PC-3 (cell line): ENCODE measurements around the gene HOXA10. TPM values are rescaled to one million over a fixed set of nuclear protein-coding genes. Genes with fewer than 3 reads are reported as not detected.

ENCODE experiments used
- ATAC-seq: fragments of 200-7000 bp; cut with Tn5 transposase; 2 replicates; pipeline ENCODE4 v1.9.1; 2020; ENCODE audit warnings: mild to moderate bottlenecking, moderate library complexity
- BruUV-seq: library from RNA; stranded (reverse); fragments of 400-500 nt; replicated peaks from 2 replicates; lab custom pipeline; 2021; lab: Mats Ljungman, UMichigan
- CTCF ChIA-PET: fragments of 300-600 bp; sonication (Branson Sonifier 250); formaldehyde crosslinking; loops from one replicate; lab custom pipeline; 2022; ENCODE audit warnings: antibody characterized with exemption; lab: Charles Lee
- POLR2A ChIA-PET: fragments of 300-600 bp; sonication (Branson Sonifier 250); formaldehyde crosslinking; loops from one replicate; lab custom pipeline; 2022; ENCODE audit warnings: antibody characterized with exemption; ENCODE audit not compliant: unreplicated experiment; lab: Charles Lee
- DNase-seq: peaks from one replicate; pipeline ENCODE4 v3.0.0-alpha.2; 2015
- H2AFZ ChIP-seq: fragments of 300-600 bp; sonication (generic); 2 replicates; pipeline ENCODE4 v1.6.0; 2016; ENCODE audit warnings: antibody characterized with exemption, low read length
- H3F3A ChIP-seq: fragments of 300-600 bp; sonication (generic); one replicate; pipeline ENCODE4 v1.6.0; 2017; ENCODE audit warnings: antibody characterized with exemption, low read length, control low read depth, mild to moderate bottlenecking; ENCODE audit not compliant: unreplicated experiment
- H3K27ac ChIP-seq: fragments of 300-600 bp; sonication (generic); 2 replicates; pipeline ENCODE4 v1.5.1; 2016; ENCODE audit warnings: mild to moderate bottlenecking, low read length
- H3K27me3 ChIP-seq: fragments of 300-600 bp; sonication (generic); 2 replicates; pipeline ENCODE4 v1.6.1; 2016; ENCODE audit warnings: low read length, mixed read lengths
- H3K36me3 ChIP-seq: fragments of 300-600 bp; sonication (generic); 2 replicates; pipeline ENCODE4 v1.6.1; 2016; ENCODE audit warnings: low read depth, mixed run types, low read length, mixed read lengths
- H3K4me1 ChIP-seq: fragments of 300-600 bp; sonication (generic); 2 replicates; pipeline ENCODE4 v1.5.1; 2016; ENCODE audit warnings: low read length; ENCODE audit not compliant: insufficient read depth
- H3K4me2 ChIP-seq: fragments of 300-600 bp; sonication (generic); 2 replicates; pipeline ENCODE4 v1.6.0; 2016; ENCODE audit warnings: low read length
- H3K4me3 ChIP-seq: fragments of 300-600 bp; sonication (generic); 2 replicates; pipeline ENCODE4 v1.5.1; 2016; ENCODE audit warnings: mild to moderate bottlenecking, low read length, mixed read lengths
- H3K79me2 ChIP-seq: fragments of 300-600 bp; sonication (generic); 2 replicates; pipeline ENCODE4 v1.6.1; 2017; ENCODE audit warnings: low read length, mixed read lengths
- H3K9ac ChIP-seq: fragments of 300-600 bp; sonication (generic); 2 replicates; pipeline ENCODE4 v1.6.0; 2016; ENCODE audit warnings: mild to moderate bottlenecking, low read length
- H3K9me2 ChIP-seq: fragments of 300-600 bp; sonication (generic); replicated peaks from 2 replicates; pipeline ENCODE4 v1.6.1; 2016; ENCODE audit warnings: mixed run types, low read length, mixed read lengths
- H3K9me3 ChIP-seq: fragments of 300-600 bp; sonication (generic); 2 replicates; pipeline ENCODE4 v1.6.1; 2016; ENCODE audit warnings: low read length, mixed read lengths
- H4K20me1 ChIP-seq: fragments of 300-600 bp; sonication (generic); 2 replicates; pipeline ENCODE4 v1.6.1; 2016; ENCODE audit warnings: low read length, mixed read lengths
- CTCF ChIP-seq: fragments of 300-600 bp; sonication (generic); conservative IDR thresholded peaks from 2 replicates; pipeline ENCODE4 v1.5.1; 2017; ENCODE audit warnings: antibody characterized with exemption, low read depth, mild to moderate bottlenecking, low read length
- EZH2 ChIP-seq: fragments of 300-600 bp; sonication (generic); IDR thresholded peaks from one replicate; pipeline ENCODE4 v1.6.1; 2017; ENCODE audit warnings: antibody characterized with exemption, mild to moderate bottlenecking, low read length; ENCODE audit not compliant: unreplicated experiment
- EZH2phosphoT487 ChIP-seq: fragments of 300-600 bp; sonication (generic); IDR thresholded peaks from 2 replicates; pipeline ENCODE4 v1.6.1; 2018; ENCODE audit warnings: mild to moderate bottlenecking, antibody characterized with exemption, low read length, borderline replicate concordance
- intact Hi-C: fragments of 100-400 bp; cut with micrococcal nuclease; formaldehyde crosslinking; loops from 2 replicates; pipeline ENCODE4 v1.9.0; 2023
- total RNA-seq: library from RNA; depleted of rRNA; stranded (reverse); fragments of >200 nt; gene quantifications from 2 replicates; pipeline ENCODE4 v1.2.3, GENCODE V29; 2014

The HOXA10 gene
- total RNA-seq, 1 experiment from 2014 or later = 46.1 TPM

GRCh38 chr7:27132978-27133377, 41.1 kb downstream of the HOXA10 start:
- Histone ChIP-seq H3K4me1 (peaks cover 47% of the 10 kb centered on the region), H3K9me3 (no peaks in the 10 kb centered on the region), H3K9ac (no peak overlapping the region), H3K27ac (0 out of 2 replicates have a peak overlapping the region, but pooled peaks have one; percentile 87), H3K79me2 (peaks cover 40% of the 10 kb centered on the region), H2AFZ (no peak overlapping the region), H3F3A (no peaks in the 10 kb centered on the region), H3K27me3 (no peaks in the 10 kb centered on the region), H3K36me3 (no peaks in the 10 kb centered on the region), H3K4me3 (no peak overlapping the region), H3K9me2 (no peaks in the 10 kb centered on the region), H4K20me1 (no peaks in the 10 kb centered on the region), H3K4me2 (no peak overlapping the region)
- TF ChIP-seq CTCF (no peak), EZH2 (no peak)
- CTCF ChIA-PET = no interaction called here
- intact Hi-C loops = no loop called here
- no peak for DNase-seq
- POLR2A ChIA-PET = interaction anchor here (0.6 kb wide), 1 partner anchor 22 kb away, joined by 6 read pairs; no protein-coding TSS in a partner anchor
- ATAC-seq = no peak
- BruUV-seq = no TSS peak

GRCh38 chr7:27132214-27132613, 41.9 kb downstream of the HOXA10 start:
- TF ChIP-seq EZH2phosphoT487 (no peak), EZH2 (no peak), CTCF (no peak)
- Histone ChIP-seq H3K27me3 (no peaks in the 10 kb centered on the region), H3K4me2 (no peak overlapping the region), H3K36me3 (no peaks in the 10 kb centered on the region), H3K9me3 (no peaks in the 10 kb centered on the region), H2AFZ (no peak overlapping the region), H3F3A (no peaks in the 10 kb centered on the region), H3K27ac (no peak overlapping the region), H3K4me3 (no peak overlapping the region), H4K20me1 (no peaks in the 10 kb centered on the region), H3K9me2 (no peaks in the 10 kb centered on the region), H3K79me2 (peaks cover 40% of the 10 kb centered on the region), H3K4me1 (peaks cover 48% of the 10 kb centered on the region), H3K9ac (no peak overlapping the region)
- ChIA-PET CTCF (no interaction called here), POLR2A (interaction anchor here (0.6 kb wide), 2 partner anchors 17 to 21 kb away, joined by 3 to 6 read pairs; no protein-coding TSS in a partner anchor)
- DNase-seq (no peak), ATAC-seq (no peak)
- no TSS peak for BruUV-seq
- intact Hi-C loops = no loop called here

- intact Hi-C loops = no loop called here
- ATAC-seq = no peak
- H3K4me2 ChIP-seq = peak overlapping the region; percentile 85
- no peak for DNase-seq
- H3K4me3 ChIP-seq = peak overlapping the region; percentile 77
- ChIA-PET POLR2A (interaction anchor here (0.5 to 0.6 kb wide), 3 partner anchors 9 to 234 kb away, joined by 3 read pairs; no protein-coding TSS in a partner anchor), CTCF (interaction anchor here (0.7 to 1.0 kb wide), 2 partner anchors 17 to 445 kb away, joined by 3 to 7 read pairs; no protein-coding TSS in a partner anchor)
- H3K4me1 ChIP-seq = peaks cover 48% of the 10 kb centered on the region
- peak overlapping the region; percentile 56 for H3K27ac ChIP-seq
- H4K20me1 ChIP-seq = no peaks in the 10 kb centered on the region
- no peaks in the 10 kb centered on the region for H3K36me3 ChIP-seq
- H3K27me3 ChIP-seq = no peaks in the 10 kb centered on the region
- TF ChIP-seq EZH2phosphoT487 (no peak), EZH2 (no peak), CTCF (no peak)
- no peaks in the 10 kb centered on the region for H3F3A ChIP-seq
- H3K9me3 ChIP-seq = no peaks in the 10 kb centered on the region
- peak overlapping the region; percentile 81 for H2AFZ ChIP-seq
- BruUV-seq = no TSS peak
- H3K9me2 ChIP-seq = no peaks in the 10 kb centered on the region
- H3K9ac ChIP-seq = peak overlapping the region; percentile 80
- peaks cover 40% of the 10 kb centered on the region for H3K79me2 ChIP-seq
These were observed 42.7 kb downstream of the HOXA10 start for GRCh38 chr7:27131390-27131819.
